ENCODE measurements around the gene FOXC2. TPM values are rescaled to one million over a fixed set of nuclear protein-coding genes. Genes with fewer than 3 reads are reported as not detected.

Gene FOXC2
- total RNA-seq, 1 experiment from 2014 or later = 7.6 TPM

DNA sequence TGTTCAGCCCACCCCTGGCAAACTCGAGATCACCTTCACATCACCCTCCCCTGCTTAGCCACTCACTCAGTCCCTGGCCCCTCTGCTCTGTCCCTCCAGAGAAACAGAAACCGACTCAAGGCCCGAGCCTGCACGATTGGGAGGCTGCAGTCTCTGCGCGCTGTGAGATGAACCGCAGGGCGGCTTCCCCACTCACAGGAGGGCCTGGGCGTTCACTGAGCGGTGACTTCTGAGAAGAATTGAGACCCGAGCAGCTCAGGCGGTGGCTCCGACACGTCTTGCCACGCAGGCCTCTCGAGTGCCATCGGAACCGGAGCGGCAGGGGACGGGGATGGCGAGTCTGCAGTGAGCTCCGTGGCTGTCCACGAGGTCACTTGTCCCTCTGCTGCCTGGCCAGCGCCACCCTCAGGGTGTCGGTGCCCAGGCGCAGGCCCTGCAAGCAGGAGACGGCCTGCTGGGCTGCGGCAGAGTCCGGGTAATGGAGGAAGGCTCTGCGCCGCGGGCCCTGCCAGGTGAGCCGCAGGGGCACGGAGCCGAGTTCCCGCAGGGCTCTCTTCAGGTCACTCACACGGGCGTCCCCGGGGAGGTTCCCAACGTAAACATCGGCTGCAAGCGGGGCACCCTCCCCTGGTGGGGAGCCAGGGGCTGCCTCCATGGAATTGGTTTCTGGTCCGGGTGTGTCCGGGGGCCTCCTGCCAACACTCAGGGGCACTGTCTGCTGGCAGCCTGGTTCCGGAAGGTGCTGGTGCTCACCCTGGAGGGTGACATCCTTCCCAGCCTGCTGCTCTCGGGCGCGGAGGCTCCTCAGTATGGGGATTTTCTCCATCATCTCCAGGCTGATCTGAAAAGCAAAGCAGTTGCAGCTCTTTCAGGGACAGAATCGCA is 34.7 kb upstream of the FOXC2 start:
- in situ Hi-C loops (cut with HindIII; ENCODE audit: low sequenced_read_pairs) = no loop called here
- no peak for DNase-seq (ENCODE audit: low spot score)

DNA sequence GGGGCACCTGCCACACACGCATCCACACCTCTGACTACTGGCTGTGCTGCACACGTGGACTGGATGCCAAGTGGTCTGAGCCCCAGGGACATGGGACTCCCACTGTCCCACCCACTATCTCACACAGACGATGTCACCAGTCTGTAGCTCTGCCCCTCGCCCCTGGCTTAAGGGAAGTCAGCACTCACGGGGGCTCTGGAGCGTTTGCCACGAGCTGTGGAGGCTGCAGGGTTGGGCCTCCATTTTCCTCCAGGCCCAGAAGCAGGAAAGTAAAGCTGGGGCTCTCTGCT is 34.2 kb upstream of the FOXC2 start:
- in situ Hi-C loops (cut with HindIII; ENCODE audit: low sequenced_read_pairs) = no loop called here
- no peak for DNase-seq (ENCODE audit: low spot score)

DNA sequence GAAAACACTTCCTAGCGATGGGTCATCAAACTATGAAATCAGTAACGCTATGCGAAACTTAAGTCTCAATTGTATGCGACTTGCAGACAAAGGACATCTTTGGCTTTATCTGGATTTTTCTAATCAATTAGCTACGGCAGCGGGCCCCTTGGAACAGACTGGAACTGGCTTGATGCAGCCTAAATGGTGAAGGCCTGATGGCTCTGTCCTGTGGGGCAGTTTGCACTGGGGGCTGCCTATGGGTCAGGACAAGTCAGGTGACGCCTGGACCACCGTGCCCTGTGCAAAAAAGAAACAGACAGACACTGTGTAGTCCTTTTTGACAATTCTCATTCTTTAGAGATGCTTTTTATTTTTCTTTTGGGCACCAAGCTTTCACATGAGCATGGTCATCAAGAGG is 33.6 kb upstream of the FOXC2 start:
- in situ Hi-C loops (cut with HindIII; ENCODE audit: low sequenced_read_pairs) = no loop called here
- no peak for DNase-seq (ENCODE audit: low spot score)

DNA sequence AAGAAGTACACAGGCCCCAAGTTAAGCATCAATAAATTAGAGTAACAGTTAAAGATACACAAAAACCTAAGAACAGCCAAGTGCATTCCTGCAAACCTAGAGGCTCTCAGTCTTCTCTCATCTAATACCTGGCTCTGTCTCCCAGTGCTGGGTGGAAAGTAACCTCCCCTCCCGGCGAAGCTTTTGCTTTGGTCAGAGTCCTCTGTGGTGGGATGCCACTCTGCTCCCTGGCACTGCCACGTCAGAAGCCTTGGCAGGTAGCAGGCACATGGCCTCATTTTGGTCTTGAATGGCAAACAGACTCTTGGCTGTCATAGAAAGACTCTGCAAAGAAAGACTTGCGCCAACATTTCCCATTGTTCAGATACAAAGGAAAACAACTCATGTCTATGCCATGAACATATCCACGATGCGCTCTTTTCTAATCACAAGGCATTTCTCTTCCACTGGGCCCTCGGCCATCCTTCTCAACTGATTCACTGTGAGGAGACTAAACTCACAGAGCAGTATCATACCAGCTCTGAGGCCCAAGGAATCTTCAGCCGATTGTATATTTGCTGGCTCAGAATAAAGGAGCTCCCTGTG is 32.8 kb upstream of the FOXC2 start:
- in situ Hi-C loops (cut with HindIII; ENCODE audit: low sequenced_read_pairs) = no loop called here
- DNase-seq (ENCODE audit: low spot score) = no peak

DNA sequence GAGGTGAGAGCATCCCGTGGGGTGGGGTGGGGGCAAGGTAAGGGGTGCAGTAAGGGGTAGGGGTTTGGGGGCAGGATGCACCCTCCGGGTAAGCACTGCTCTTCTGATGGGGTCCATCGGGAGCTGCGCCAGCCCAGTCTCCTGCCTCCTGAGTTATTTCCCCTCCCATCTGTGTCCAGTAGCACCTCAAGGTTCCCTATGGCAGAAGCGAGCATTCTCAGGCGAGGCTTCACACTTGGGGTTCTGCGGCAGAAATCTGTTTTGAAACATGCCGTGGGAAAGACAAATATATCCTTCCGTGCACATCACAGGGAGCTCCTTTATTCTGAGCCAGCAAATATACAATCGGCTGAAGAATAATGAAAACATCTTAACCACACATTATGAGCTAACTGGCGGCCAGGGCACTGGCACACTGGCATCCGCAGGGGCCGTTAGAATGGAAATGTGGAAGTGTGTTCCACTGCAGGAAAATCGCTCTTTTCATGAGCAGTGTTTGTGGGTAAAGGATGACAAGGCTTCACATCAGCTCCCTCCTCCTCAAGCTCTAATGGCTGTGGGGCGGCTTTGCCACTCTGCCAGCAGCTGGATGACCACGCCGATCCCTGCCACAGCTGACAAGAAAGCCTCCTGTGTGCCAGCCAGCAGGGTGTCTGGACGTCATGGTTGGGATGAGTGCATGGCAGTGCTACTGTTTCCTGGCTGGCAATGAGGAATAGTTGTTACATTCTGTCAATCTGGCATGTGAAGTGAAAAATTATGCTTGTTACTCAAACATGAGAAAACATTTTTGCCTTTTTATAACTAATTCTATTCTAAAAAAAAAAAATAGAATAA is 31.6 kb upstream of the FOXC2 start:
- DNase-seq (ENCODE audit: low spot score) = no peak
- in situ Hi-C loops (cut with HindIII; ENCODE audit: low sequenced_read_pairs) = no loop called here

DNA sequence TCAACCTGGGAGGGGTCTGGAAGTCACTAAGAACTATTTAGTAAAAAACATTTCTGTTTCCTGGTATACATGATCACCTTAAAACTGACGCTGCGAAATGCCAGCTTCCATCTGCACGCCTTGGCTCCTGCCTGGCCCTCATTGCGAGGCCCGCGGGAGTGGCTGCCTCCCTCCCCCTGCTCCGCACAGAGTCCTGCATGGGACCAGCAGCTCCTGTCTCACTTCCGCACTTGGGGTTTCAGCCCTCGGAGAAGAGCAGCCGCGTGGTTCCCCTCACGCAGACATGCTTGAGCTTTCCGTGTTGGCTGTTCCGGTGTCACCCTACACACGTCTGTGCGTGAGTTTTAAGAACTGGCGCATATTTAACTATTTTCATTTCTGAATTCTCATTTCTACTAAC is 30.0 kb upstream of the FOXC2 start:
- in situ Hi-C loops (cut with HindIII; ENCODE audit: low sequenced_read_pairs) = no loop called here
- no peak for DNase-seq (ENCODE audit: low spot score)

DNA sequence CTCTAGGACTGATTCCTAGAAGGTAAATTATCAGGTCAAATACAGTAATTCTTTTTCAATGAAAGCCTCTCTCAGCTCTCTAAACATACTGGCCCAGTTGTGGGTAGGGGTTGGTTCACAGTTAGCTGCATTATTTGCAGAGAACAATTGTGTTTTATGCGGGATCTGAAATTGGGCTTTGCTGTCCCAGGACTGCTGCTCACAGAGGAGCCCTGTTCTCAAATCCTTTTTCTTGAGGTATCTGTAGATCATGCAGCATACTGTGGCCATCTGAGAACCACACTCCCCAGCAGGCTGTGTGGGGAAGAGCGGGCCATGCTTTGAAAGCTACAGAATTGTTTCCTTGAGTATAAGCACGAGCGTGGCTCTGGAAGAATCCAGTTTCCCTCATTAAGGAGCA is 29.1 kb upstream of the FOXC2 start:
- in situ Hi-C loops (cut with HindIII; ENCODE audit: low sequenced_read_pairs) = no loop called here

DNA sequence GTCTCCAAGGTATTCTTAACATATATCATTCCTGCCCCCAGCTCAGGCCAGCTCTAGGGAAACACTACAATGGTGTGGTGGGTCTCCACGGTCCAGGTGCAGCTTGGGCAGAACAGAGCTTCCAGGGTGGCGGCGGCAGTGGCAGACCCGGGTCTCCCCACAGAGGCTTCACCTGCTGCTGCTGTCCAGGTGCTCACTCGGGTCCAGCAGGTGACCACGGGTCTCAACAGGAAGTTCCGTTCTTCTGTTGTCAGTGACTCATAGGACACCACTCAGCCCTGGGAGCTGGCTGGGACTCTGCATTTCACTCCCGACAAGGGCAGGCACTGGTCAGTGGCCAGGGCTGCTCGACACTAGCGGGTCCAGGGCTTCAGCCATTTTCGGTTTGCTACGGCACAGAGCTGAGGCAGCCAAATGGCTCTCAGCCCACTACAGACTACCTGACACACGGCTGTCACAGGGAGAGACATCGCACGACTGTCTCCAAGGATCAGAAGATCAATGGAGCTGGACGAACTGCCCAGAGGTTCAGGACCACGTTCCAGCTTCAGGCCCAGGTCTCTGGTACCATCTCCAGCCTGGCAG is 28.3 kb upstream of the FOXC2 start:
- in situ Hi-C loops (cut with HindIII; ENCODE audit: low sequenced_read_pairs) = no loop called here

More for the DNA sequence above, 29.1 kb upstream of the FOXC2 start:
- no peak for DNase-seq (ENCODE audit: low spot score)

DNA sequence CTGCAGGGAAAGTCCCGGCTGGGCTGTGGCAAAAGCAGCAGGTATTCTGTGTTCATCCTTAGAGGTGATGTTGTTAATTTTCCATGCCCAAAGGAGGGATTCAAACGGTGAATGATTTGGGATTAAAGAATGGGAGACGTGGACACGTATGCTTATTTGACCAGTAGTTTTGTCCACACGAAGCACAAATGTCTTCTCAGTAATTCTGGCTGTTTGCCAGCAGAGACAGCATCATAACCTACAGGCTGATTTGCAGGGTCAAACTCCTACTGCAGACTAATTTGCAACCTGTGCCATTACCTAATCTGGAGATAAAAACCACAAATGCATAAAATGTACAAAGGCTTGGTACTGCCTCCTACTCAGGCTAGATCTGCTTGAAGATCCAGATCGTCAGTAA is 25.7 kb upstream of the FOXC2 start:
- in situ Hi-C loops (cut with HindIII; ENCODE audit: low sequenced_read_pairs) = no loop called here

More for the DNA sequence above, 28.3 kb upstream of the FOXC2 start:
- DNase-seq (ENCODE audit: low spot score) = no peak

DNA sequence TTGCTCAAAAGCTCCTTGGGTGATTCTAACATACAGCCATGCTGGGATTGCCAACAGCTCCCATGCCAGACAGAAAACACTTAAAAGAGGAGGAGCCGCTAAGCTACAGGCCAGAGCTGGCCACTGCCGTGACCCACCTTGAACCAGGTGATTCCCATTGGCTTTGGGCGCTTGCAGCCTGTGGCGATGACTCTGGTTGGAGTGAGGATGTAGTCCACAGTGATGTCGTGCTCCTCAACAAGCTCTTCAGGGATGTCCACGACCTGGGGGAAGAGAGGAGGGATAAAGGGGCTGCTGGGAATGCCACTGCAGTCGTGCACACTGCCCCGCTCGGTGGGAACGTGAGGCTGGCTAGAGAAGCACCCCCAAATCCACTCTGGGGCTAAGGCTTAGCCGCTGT is 25.1 kb upstream of the FOXC2 start:
- in situ Hi-C loops (cut with HindIII; ENCODE audit: low sequenced_read_pairs) = no loop called here
- no peak for DNase-seq (ENCODE audit: low spot score)

More for the DNA sequence above, 25.7 kb upstream of the FOXC2 start:
- no peak for DNase-seq (ENCODE audit: low spot score)

DNA sequence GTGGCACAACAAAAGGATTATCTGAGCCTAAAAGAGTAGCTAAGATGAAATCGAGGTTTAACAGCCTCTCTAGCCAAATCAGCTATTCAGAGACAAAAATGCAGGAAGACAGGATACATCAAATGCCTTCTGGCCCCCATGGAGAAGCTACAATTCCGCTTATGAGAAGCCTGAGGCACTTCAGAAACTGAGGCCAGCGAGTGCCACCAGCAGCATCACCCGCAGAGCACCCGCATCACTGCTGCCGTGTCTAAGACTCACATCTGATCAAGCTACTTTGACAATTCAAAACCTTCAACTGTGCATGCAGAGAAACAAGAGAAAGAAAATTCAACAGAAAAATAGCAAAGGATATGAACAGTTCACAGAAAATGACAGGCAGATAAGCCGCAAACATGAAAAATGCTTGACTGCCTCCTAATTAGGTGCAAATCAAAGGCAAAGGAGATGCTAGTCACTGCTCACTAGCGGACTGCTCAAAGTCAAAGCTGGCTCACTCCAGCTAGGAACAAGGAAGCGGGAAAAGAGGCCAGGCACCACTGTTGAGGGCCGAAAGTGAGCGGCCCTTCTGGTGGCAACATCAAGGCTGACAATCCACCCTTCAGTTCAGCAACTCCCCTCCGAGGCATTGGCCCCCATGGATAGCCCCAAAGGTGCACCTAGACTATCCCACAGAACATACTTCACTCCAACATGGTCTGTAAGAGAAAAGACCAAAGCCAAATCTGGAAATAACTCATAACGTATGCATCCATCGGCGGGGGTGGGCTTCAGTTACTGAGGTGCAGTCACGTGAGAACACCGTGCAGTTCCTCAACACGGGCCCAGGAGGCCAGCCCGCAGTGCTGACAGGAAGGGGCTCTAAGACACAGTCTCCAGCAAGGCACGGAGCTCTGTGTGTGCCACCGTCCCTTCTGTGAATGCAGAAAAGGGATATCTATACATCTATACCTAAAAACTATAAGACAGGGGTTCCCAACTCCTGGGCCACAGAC is 23.6 kb upstream of the FOXC2 start:
- DNase-seq (ENCODE audit: low spot score) = no peak
- in situ Hi-C loops (cut with HindIII; ENCODE audit: low sequenced_read_pairs) = no loop called here

DNA sequence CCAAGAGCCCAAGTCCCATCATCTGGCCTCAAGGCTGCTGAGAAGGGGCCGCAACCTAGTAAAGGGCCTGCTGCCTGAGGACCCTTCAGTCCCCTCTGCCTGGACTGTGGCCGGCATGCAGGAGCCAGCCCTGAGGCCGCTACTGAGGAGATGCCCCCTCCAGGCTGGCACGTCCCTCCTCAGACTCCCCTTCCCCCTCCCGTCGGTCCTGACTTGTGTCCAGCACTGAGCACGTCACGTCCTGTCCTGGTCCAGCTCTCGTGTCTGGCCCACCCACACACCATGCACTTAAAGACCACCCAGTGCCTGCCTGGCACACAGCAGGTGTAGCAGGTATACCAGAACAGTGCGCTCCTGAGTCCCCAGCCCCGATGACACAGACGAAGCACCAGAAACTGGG is 21.1 kb upstream of the FOXC2 start:
- DNase-seq (ENCODE audit: low spot score) = no peak
- in situ Hi-C loops (cut with HindIII; ENCODE audit: low sequenced_read_pairs) = no loop called here

DNA sequence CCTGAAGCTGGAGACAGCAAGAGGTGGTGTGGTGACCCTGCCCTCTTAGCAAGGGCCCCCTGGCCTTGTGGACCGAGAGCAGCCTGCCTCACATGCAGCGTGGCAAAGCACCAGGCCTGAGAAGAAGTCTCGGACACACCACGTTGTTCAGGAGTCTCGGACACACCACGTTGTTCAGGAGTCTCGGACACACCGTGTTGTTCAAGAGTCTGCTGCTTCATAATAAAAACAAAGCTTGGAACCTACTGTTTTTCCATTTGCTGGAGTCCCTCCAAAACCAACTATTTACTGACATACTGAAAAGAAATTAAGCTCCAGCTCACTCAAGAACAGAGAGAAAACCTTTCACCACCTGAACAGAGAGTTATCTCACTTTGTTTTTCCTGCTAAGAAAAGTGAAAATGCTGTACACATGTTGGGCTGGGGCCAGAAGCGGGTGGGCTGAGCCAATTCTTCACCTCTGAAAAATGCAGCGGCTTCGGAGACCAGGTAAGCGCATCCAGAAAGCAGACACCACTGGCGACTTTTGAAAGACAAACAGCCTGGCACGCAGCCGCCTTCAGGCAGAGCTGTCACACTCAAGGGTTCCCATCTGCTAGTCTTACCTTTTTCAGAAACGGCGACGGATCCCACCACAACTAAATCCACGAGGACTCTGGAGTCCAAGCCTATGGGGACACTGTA is 20.5 kb upstream of the FOXC2 start:
- DNase-seq (ENCODE audit: low spot score) = no peak
- in situ Hi-C loops (cut with HindIII; ENCODE audit: low sequenced_read_pairs) = no loop called here

DNA sequence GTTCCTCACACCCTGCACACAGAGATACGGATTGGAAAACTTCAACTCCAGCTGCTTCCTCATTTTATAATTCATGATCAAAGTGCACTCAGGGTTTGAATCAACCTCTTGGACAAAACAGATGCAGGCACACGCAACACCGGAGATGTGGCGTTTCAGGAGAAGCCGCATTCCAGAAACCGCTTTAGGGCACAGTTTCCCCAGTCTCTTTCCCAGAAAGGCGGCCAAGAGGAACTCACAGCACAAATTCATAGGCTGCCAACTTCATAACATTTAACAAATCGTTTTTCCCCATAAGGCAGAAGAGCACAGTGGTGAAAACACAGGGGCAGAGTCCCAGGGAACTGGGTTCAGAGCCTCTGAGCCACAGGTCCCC is 20.0 kb upstream of the FOXC2 start:
- in situ Hi-C loops (cut with HindIII; ENCODE audit: low sequenced_read_pairs) = no loop called here
- no peak for DNase-seq (ENCODE audit: low spot score)

DNA sequence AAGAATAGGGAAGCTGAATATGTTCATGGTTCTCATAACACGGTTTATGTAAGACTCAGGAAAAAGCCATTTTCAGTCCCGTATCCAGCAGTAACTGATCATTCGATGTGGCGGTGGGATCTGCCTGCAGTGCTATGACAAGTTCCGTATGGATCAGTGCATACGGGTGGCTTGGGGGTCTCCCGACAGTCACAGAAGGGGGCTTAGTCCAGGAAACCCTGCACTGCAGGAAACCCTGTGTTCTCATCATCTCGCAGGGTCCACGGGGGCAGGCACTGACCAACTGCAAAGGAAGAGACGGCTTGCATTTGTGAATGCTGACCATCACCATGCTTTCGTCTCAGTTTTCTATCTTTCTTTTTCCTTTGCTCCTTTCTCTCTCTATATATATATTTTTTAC is 19.3 kb upstream of the FOXC2 start:
- DNase-seq (ENCODE audit: low spot score) = no peak
- in situ Hi-C loops (cut with HindIII; ENCODE audit: low sequenced_read_pairs) = no loop called here

DNA sequence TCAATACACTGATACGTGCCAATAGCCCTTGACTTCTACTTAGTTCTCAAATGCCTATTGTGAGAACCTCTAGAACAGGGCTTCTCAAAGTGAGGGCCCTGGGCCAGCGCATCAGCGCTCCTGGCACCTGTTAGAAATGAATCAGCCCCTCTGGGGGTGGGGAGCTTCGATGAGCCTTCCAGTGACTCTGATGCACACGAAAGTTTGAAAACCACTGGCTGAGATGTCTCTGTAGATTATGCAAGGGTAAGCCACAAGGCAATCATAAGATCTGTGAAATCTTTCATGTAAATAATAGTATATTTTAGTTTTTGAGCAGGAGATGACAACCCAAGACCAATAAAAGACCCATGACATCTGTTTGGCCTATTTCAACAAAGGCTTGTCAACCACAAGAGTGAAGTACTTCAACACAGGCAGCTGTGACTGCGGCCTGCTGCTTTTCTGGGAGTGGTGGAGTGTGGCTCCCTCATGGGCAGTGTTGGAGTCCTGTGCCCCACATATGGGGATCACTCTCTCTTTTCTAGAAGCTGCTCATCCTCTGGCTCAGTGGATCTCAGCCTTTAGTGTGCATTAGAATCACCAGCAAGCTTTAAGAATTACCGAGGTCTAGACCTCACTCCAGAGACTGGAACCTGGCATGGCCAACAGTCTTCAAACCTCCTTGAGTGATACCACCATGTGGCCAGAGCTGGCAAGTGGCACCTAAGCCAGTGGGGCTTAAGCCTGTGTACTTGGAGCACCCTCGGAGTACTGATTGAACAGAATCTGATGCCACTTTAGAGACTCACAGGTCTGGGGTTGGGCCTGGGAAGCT is 17.3 kb upstream of the FOXC2 start:
- DNase-seq (ENCODE audit: low spot score) = no peak
- in situ Hi-C loops (cut with HindIII; ENCODE audit: low sequenced_read_pairs) = no loop called here

DNA sequence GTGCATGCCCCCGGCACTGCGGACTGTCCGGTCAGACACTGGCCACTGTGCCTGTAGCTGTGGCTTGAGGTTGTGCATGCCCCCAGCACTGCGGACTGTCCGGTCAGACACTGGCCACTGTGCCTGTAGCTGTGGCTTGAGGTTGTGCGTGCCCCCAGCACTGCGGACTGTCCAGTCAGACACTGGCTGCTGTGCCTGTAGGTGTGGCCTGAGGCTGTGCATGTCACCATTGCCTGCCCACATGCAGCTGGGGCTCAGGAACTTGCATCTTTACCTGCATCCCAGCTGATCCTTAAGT is 16.8 kb upstream of the FOXC2 start:
- in situ Hi-C loops (cut with HindIII; ENCODE audit: low sequenced_read_pairs) = no loop called here
- DNase-seq (ENCODE audit: low spot score) = no peak

DNA sequence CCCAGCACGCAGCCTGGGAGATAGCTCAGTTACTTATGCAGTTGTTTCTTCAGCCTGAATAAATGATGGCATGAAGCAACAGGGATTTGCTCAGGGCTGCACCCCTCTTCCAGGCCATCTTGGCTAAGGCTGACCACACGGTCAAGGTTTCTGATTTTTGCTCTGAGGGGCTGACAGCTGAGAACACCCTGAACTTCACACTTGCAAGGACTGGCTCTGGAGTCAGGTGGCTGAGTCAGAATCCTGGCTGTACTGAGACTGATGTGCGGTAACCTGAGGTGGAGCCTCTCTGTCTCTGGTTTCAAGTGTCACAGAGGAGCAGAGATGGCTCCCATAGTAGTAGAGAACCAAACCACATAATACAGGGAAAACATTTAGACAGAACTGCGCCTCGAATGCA is 16.3 kb upstream of the FOXC2 start:
- in situ Hi-C loops (cut with HindIII; ENCODE audit: low sequenced_read_pairs) = no loop called here

More for the DNA sequence above, 16.3 kb upstream of the FOXC2 start:
- DNase-seq (ENCODE audit: low spot score) = no peak
